IPS-NIHi7 (cell line): ENCODE measurements around the gene ZNF652.
"Not testable (repeated sequence)": the region's sequence is repeated elsewhere in the genome, so short reads cannot be mapped to it uniquely, and the experiment has no call there.

ENCODE experiments used
- DNase-seq: peaks from one replicate; pipeline ENCODE4 v3.0.0; 2012; ENCODE audit warnings: mixed read lengths; ENCODE audit errors: extremely low spot score

Gene ZNF652

DNA sequence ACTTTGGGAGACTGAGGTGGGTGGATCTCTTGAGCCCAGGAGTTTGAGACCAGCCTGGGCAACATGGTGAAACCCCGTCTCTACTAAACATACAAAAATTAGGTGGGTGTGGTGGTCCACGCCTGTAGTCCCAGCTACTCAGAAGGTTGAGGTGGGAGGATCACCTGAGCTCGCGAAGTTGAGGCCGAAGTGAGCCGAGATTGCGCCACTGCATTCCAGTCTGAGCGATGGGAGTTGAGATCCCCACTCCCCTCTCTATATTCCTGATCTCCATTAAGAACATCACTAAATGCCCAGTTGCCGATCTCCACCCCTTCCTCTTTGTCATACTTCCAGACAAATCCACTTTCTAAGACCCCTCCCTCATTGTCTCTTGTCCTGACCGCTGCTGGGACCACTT lies 24.3 kb upstream of the ZNF652 start:
- no peak for DNase-seq

DNA sequence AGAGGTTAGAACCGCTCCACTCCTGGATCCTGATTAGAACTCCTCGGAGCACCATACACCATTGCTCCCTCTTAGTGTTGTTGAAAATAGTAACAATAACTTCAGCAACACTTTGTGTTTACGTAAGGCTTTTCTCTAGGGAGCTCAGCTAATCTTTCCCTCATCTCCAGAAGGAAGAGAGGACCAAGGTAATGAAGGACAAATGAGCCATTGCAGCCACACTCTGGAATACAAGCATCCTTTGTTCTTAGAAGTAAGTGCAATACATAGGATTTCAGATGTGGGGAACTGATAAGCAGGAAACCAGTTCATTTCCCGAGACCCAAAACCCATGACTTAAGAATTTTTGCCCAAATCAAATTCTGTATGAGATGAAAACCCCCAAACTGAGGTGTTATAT lies 22.9 kb upstream of the ZNF652 start:
- DNase-seq = no peak

DNA sequence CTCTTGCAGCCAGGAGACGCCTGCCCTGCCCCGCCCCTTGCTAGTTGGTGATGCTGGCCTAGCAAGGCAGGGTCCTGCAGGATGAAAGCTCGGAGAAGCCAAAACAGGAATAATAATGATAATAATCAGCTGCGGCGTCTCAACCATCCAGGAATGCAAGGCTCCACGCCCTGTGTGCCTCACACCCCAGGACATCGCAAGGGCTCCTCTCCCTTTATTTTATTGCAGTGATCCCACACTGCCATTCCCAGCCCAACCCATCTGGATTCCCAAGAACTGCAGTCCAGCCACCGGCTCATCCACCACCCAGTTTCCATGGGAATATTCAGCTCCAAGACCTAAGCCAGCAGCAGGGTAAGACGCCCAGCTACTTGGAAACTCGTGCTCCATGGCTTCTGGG lies 21.0 kb upstream of the ZNF652 start:
- no peak for DNase-seq

DNA sequence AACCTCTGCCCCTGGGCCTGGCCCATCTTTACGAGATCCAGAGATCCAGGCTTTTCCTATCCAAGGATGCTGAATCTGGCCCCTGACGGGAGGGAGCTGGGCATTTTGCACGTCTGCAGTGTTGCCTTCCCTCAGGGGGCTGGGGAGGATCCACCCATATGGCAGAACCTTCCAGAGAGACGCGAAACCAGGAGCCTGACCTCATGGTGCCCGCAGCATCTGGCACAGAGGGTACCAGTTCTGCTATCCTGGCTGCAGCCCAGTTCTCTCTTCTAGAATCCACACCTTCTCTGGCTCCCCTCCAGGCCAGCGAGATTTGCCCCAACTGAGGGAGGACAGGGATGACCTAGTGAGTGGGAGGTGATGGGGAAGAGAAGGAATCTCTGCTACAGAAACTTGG lies 20.5 kb upstream of the ZNF652 start:
- no peak for DNase-seq

DNA sequence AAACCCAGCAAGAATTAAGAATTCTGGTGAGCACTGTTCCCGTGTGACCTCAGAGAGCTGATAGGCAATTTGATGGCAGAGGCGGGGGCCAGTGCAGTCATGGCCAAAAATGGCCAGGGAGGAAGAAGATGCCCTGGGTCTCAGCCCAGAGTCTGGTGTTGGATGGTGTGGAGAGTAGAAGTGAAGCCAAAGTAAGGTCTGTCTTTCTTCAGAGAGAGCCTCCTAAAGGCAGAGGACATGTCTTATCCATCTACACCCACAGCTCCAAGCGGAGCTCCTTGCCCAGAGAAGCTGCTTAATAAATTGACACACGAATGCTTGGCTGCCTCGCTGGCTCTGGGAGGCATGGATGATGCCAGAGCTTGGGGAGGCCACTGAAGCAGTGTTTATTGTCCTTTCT lies 19.7 kb upstream of the ZNF652 start:
- no peak for DNase-seq

DNA sequence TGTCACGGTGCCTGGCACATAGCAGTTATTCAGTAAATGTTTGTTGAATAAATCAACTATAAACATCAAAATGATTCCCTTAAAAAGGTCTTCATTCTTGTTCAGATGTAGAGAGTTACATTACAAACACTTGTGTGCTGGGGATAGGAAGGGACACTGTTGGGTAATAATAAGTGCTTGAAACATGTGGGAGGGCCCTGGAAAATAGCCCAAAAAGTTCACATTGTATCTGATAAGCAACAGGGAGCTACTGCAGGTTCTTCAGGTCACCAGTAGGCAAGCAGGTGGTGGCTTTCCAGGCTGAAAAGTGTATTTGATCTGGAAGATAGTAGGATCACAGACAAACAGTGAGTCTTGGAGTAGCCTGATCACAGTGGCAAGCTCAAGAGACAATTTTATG lies 19.0 kb upstream of the ZNF652 start:
- DNase-seq = no peak

DNA sequence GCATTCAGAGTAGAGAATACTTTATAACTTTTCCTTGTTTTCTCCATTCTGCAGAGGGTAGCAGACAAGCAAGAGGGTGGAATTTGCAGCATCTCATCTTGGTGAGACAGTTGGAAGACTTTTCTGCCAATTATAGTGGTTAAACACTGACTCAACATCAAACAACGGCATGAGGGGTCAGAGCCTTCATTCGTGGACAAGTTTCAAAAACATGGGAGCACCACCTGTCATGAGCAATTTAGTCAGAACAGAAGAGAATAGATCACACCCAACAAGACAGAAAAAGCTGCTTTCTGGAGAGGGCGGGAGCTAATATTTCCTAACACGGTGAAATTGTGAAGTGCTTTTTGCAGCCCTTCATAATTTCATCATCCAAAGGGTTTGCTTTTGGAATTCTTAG lies 17.9 kb upstream of the ZNF652 start:
- DNase-seq = no peak

DNA sequence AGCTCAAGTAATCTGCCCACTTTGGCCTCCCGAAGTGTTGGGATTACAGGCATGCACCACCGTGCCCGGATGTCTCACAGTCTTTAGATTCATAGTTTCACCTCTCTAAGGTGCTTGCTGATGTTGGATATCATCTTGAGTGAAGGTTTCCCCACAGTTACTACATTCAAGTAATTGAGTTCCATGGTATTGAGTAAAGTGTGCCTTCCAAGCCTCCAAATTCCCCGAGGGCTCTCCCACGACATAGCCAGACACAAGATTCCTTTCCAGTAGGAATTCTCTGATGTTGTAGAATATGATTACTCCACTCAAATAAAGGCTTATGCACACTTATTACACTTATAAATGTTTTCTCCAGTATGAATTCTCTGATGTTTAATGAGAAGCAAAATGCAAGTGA lies 16.3 kb upstream of the ZNF652 start:
- DNase-seq = no peak

DNA sequence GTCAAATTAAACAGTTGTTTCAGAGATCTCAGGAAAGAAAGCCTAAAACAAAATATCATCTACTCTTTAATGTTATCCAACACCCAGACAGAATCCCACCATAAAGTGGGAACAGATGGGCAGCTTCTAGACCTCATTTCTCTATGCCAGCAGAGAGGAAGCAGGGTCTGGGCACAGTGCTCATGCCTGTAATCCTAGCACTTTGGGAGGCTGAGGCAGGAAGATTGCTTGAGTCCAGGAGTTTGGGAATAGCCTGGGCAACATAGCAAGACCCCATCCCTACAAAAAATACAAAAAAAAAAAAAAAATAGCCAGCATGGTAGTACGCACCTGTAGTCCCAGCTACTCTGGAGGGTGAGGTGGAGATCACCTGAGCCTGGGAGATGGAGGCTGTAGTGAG lies 13.5 kb upstream of the ZNF652 start:
- no peak for DNase-seq

DNA sequence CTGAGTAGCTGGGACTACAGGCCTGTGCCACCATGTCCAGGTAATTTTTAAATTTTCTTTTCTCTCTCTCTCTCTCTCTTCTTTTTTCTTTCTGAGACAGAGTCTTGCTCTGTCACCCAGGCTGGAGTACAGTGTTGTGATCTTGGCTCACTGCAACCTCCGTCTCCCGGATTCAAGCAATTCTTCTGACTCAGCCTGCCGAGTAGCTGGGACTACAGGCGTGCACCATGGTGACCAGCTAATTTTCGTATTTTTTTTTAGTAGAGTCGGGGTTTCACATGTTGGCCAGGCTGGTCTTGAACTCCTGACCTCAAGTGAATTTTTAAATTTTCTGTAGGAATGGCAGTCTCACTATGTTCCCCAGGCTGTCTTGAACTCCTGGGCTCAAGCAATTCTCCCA lies 11.1 kb upstream of the ZNF652 start:
- no peak for DNase-seq

DNA sequence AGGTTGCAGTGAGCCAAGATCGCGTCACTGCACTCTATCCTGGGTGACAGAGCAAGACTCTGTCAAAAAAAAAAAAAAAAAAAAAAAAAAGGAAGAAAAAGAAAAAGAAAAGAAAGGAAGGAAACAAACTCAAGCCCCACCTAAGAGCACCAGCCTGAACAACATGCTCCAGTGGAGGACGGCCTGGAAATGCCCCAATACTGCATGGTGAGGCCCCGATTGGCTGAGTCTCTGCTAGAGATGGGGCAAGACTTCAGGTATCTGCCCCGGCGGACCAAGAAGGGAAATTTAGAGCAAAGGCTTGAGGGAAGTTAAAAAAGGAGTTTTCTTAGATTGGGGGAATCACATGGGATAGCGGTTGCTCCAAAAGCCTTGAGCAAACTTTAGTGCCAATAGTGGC lies 10.4 kb upstream of the ZNF652 start:
- DNase-seq = no peak

DNA sequence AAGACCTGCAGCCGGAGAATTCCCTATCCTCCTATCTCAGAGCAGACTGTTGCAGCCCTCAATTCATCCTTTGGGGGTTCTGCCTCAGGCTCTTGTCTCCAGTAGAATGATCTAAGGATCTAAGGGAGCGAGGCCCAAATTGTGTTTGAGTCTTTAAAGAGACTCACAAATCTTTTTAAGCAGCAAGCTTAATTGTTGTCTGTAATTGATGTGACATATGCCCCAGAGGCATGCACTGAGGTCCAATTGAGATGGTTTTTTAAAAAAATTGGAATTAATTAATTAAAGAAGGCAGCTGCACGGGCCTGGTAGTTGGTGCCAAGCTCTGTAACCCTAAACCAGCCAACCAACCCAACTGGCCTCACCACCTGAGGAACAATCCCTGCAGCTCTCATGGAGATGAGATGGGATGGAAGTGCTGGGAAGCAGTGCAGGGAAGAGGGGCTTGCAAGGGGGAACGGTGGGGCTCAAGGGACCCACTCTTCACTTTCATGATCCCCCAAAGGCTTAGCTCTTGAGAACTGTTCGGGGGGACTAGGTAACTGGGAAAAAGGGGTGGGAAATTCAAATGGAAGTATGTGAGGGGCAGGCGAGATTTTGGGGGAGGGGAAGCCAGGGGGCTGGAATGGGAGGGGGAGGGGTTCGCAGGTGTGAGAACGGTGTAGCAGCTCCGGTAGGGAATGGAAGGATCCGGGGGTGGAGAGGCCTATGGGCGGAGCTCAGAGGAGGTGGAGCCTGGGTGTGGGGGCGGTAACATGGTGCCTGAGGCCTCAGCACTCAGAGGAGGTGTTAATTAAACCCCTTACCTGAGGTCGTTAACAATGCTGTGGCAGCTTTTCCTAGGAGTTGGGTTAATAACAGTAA lies 9.2 kb upstream of the ZNF652 start:
- peak; percentile 92 for DNase-seq

DNA sequence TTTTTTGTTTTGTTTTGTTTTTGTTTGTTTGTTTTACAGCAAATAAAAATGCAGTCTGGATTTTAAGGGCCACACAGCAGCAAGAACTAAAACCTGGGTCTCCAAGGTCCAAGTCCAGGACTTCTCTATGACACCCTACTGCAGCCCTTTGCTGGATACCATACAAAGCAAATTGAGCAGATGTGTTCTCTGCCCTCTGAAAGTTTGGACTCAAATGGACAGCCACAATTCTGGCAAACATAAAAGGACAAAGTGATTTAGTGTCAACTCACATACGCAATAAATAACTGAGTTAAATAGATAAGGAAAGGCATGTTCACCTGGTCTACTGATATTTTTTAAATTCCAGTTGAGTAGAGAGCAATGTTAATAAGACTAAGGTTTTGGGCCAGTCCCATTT lies 7.7 kb upstream of the ZNF652 start:
- DNase-seq = no peak

DNA sequence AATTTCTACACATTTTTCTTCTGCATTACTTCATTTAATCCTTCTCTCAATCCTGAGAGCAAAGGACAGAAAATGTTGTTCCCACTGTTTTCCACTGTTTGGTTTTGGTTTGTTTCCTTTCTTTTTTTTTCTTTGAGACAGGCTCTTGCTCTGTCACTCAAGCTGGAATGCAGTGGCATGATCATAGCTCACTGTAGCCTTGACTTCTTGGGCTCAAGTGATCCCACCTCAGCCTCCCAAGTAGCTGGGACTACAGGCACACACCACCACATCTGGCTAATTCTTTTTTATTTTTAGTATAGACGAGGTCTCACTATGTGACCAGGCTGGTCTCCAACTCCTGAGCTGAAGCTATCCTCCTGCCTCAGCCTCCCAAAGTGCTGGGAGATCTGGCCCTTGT lies 7.0 kb upstream of the ZNF652 start:
- DNase-seq = no peak

DNA sequence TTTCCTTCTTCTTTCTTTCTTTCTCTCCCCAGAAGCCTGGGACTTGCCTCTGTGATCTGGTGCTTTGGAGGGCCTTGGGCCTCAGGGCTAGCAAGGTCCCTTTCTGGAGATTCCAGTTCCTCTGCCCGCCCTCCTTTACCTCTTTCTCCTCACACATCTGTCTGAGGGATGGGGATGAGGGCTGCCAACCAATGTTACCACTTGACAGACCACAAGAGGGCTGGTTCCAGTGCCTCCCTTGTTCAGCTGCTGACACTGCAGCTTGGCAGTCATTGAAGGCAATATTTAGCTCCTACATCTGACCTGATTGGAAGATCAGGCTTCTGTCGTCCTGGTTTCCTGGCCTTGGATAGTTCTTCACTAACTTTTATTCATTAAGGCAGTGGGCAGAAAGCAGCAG lies 3.6 kb upstream of the ZNF652 start:
- peak; percentile 41 for DNase-seq

DNA sequence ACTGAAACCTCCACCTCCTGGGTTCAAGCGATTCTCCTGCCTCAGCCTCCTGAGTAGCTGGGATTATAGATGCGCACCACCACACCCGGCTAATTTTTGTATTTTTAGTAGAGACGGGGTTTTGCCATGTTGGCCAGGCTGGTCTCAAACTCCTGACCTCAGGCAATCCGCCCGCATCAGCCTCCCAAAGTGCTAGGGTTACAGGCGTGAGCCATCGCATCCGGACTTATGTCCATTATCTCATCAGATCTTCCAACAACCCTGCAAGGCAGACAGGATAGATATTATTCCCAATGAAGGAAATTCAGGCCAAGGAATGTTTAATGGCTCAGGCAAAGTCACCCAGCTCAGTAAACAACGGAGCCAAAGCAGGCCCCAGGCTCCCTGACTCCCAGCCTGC lies 3.1 kb upstream of the ZNF652 start:
- not testable (repeated sequence) for DNase-seq

DNA sequence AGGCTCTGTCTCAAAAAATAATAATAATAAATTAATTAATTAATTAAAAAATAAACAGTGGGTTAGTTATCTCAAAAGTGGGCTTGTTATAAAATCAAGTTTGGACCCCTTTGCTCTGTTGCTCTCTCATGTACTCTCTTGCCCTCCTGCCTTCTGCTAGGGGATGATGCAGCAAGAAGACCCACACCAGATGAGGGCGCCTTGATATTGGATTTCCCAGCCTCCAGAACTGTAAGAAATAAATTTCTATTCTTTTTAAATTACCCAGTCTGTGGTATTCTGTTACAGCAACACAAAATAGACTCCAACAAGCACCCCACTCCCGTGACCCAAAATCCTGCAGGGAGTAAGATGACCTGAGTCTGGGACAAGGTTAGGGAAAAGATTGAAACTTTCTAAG lies 2.1 kb upstream of the ZNF652 start:
- DNase-seq = no peak

DNA sequence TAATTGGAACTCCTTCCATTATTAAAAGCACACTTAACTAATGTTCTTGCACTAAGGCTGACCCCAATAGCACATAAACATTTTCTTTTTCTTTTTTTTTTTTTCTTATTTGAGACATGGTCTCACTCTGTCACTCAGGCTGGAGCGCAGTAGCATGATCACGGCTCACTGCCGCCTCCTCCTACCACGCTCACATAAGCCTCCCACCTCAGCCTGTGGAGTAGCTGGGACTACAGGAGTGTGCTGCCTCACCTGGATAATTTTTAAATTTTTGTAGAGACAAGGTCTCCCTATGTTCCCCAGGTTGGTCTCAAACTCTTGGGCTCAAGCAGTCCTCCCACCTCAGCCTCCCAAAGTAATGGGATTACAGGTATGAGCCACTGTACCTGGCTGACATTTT lies 1.2 kb upstream of the ZNF652 start:
- no peak for DNase-seq

DNA sequence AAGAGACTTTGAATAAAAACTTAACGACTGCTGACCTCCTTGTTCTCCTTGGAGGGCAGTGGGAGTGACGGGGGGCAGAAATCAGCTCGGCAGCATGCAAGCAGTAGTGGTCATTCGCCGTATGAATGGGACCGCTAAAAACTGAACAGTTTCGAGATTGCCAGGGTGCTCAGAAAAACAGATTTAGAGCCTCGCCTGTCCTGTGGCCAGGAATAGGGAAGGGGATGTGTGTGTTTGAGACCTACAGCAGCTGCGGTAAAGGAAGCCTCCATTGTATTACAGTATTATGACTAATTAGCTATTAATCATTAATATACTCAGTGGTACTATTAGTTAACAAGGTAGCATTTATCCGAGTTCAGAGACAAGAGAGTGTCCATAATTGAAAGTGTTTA lies 670 bp upstream of the ZNF652 start:
- no peak for DNase-seq

DNA sequence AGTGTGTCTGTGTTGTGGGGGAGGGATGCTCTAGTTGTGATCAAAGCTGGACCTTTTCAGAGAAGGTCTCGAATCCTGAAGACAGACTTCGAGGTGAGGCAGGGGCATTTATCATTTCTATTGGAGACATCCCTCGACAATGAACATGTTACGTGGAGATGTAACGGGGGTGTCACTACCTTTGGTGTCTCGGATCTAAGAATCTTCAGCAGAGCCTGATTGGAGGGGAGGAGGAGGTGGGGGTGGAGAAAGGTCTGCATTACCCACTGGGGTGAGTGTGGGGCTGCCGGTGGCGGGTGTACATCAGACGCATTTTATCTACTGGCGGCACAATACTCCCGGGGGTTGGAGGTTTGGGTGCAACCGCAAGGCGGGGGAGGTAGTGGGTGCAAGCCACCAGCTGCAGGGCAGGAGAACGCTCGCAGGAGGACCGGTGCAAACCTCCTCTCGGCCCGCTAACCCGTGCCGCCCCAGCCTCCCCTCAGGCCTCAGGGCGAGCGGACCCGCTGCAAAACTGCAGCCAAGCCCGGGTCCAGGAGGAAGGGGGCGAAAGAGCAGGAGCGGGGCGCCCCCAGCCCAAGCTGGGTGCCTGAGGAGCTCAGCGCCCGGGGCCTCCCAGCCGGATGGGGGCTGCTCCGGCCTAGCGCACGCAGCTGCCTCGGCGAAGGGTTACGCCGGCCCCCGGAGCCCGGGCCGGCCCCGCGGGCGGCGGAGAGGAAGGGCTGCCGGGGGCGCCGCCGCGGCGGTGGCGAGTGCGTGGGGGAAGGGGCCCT lies 735 bp downstream of the ZNF652 start:
- DNase-seq = no peak

DNA sequence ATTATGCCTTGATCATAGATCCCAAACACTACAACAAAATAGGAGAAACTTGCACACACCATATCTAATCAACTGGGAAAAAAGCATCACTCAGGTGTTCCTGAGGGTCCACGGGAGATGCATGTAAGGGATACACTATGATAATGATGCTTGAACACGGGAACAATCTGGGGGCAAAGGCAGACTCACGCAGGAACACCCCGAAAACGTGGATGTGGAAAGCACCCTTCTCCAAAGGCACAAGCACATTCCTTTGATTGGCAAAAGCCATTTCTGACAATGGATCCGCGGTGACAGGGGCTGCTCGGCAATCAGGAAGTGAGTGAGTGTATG lies 1.3 kb downstream of the ZNF652 start:
- peak; percentile 30 for DNase-seq

DNA sequence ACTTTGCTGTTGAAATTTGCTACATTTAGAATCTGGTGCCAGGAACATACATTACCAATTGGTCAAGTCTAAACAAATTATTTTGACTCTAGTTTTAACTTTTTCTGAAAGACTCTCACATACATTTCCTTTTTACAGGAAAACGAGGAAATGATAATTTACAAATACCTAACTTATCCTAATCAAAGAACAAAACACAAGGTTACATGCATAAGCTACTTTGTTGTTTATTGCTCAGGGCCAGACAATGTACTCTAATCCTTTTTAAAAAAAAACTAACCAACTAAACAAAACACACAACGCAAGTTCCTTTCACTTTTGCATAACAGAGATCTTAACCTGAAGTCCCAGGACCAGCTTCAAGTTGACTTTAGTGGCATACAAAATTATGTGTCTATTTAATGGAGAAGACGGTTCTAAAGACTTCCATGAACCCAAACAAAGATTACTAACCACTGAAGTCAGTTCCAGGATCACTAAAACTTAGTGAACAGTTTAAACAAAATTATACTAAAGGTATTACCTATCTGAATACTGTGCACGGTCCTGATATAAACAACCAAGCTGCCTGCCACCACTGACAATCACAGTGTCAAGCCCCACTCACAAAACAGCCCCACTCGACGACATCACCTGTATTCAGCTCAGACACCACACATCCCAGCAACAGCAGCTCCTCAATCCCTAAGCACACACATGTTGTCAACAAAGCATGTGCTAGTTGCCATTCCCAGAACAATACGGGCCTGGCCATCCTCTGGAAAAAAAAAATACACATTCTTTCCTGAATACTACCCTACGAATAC lies 1.9 kb downstream of the ZNF652 start:
- no peak for DNase-seq
